Eye (tissue), 1 donor: ENCODE data around the gene PLCL1.

Experiments
- DNase-seq: peaks from one replicate; pipeline ENCODE4 v3.0.0-alpha.2; 2015

PLCL1 gene

DNA sequence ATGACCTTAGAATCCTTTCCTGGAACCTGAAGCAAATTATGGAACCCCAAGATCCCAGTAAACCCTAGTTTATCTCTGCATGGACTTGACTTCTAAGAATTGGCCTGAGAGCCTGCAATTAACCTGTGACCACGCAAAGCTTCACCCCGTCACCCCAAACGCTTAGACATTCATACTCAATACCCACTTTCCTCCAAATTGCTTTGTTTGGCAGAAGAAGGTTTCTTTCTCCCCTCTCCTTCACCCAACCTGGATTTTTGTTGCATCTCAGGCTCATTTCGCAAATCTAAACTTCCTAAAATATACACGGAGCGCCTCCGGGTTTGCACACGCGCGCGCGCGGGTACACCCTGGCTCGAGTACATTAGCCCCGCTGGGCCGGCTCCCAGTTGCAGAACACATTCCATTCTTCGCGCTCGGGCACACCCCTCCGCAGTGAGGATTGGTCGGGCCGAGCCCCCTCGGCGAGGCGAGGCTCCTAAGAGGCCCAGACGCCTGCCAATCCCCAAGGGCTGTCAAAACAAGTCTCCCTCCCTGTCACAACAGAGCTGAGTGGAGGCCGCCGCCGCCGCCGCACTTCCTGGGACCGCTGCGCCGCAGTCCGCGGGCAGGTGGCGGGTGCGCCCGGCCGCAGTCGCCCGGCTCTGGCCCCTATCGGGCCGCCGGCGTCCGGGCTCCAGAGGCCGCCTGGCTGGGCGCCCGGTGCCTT, at the start of gene PLCL1:
TSS of gene PLCL1 (plus strand) at position 545 of the 709 bp plus-strand sequence.
- DNase-seq = peak; percentile 95

DNA sequence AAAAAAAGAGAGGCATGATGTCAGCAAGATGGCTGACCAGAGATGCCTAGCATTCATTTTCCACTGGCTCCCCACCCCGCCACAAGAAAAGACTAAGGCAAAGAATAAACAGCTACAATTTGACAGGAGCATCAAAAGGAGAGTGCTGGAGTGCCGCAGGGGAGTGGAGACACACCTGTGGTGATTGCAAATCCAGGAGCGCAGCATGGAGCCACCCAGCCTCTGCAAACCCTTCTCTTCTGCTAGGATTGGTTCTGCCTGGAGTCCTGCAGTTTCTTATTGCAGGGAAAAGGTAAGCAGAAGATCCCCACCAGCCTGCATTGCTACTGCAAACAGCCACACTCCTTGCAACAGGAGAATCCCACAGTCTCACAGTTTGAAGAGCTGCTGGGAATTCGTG, 45.4 kb upstream of the PLCL1 start:
- no peak for DNase-seq

DNA sequence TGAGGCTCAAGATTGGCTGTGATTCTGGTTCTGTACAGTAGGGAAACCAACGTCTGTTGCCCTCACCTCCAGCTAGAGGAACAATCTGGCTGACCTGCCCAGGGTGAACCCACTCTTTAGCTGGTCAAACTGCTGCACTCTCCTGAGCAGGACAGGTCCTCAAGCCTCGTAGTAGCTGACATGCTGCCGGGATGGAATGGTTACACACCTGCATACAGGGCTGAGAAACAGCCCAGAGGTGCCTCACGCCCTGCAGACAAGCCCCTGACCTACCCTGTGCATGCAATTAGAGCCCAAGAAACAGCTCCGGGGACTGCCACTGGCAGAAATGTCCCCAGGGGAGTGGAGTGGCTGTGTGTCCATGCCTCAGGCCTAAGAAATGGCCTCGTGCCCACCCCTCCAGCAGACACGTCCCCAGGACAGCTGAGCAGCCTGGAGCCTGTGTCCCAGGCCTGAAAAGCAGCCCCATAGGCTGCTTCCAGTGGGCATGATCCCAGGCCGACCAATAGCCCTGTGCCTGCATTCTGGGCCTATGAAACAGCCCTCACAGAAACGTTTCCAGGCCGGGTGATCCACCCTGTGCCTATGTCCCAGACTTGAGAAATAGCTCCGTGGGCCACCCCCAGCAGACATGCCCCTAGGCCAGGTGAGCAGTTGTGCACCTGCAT, 44.6 kb upstream of the PLCL1 start:
- no peak for DNase-seq

DNA sequence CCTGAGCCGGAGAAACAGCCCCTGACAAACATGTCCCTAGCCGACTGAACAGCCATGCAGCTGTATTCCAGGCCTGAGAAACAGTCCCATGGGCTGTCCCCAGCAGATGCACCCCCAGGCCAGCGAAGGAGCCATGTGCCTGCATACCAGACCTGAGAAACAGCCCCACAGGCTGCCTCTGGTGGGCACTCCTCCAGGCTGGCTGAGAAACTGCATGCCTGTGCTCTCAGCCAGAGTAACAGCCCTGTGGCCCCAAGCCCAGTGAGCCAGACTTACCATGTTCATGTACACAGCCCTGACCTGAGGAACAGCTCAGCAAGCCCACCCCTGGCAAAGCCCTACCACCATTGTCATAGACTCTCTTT, 44.1 kb upstream of the PLCL1 start:
- no peak for DNase-seq

DNA sequence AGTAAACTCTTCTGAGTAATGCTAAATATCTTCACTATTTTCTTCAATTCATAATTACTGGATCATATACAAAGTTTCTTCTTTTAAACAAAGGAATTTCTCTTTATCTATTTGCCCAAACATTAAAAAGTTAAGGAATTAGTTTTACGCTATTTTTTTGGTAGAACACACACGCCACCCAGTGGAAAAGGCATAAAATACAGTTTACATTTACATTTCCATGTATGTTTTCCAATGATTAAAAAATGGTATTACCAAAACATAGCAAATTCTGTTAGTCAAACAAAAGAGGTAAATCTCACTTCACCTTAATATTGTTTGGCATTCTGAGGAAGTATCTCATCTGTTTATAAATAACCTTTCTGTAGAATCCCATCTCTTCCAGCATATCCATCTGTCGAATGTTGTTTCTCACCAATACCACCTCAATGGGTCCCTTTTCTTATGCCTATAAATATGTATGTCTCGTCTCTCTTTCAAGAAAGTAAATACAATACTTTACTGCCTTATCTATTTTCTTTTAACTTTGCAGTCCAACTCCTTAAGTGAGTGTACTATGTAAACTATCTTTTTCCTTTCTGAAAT, 26.5 kb upstream of the PLCL1 start:
- DNase-seq = peak; percentile 64

DNA sequence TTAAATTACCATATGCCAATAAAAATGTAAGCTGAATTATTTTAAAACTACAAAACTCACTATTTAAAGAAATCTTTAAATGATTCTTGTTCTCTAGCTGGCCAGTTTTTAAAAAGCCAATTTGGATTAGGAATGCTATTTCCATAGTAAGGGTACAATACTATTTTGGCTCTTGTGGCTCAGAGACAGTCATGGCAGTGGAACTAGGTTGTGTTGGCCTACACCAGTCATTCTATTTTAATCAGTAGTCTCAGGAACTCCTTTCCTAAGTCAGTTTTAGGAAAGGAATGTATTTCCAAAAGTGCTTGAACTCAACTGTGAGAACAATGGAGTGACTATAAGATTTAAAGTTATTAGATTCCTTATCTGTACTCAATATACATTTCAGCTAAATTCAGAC, 25.1 kb upstream of the PLCL1 start:
- no peak for DNase-seq

DNA sequence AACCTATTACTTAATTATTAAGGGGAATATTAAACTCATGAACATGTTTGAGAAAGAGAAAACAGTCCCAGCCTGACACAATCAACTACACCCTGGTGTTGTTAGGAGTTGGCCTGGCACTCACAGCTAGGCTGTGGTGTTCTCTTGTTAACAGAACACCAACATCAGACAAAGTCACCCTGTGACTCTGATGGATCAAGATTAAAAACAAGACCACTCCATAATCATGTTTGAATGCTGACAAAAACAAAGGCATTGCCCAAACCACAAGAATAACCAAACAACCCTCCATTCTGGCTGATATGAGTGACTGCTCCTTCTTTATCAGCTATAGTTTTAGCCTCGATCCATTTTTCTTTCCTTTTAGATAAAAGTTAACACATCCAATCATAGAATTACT, 22.3 kb upstream of the PLCL1 start:
- DNase-seq = no peak

DNA sequence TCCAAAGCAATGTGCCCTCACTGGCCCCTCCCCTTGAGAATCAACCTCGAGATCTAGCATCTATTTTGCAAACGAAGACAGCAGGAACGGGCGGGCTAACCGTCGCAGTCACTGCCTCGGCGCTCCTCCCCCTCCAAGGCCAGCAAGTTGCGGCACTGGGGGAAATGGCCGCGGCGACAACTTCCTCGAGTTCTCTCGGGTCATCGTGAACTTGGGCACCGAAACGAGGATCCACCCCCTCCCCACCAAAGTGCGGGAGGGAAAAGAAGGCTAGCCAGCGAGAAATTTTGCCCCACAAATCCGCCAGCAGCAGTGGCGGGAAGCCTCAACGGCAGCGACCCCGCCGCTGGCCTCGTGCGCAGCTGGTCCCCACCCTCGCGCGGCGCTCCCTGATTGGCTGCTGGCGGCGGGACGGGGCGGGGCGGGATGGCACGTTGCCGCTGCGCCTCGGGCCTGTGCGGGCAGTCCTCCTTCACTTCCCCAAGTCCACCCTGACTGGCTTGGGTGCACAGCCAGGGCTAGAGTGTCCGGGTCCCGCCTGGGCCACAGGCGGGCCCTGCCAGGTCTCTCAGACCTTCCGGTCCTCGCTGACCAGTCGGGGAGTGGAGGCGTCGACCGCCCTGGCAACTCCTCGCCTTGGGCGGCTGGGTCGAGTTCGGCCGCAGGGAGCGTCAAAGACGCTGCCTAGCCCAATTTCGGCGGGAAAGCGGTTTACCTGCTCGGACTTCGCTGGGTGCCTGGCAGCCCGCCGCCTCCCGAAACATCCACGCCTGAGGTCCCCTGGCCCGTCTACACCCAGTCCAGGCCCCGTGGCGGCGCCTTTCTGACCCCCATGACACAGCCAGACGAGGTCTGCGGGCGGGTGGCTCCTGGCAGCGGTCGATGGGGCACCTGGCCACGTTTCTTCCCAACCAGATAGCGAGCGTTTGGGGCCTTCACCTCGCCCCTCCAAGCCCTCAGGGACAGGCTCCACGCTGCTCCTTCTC, 19.1 kb upstream of the PLCL1 start, which contains the start of gene BOLL:
TSS of gene BOLL (minus strand) at position 364 of the 986 bp plus-strand sequence. CDS start 3,469 bp downstream, outside the sequence.
- DNase-seq = no peak

DNA sequence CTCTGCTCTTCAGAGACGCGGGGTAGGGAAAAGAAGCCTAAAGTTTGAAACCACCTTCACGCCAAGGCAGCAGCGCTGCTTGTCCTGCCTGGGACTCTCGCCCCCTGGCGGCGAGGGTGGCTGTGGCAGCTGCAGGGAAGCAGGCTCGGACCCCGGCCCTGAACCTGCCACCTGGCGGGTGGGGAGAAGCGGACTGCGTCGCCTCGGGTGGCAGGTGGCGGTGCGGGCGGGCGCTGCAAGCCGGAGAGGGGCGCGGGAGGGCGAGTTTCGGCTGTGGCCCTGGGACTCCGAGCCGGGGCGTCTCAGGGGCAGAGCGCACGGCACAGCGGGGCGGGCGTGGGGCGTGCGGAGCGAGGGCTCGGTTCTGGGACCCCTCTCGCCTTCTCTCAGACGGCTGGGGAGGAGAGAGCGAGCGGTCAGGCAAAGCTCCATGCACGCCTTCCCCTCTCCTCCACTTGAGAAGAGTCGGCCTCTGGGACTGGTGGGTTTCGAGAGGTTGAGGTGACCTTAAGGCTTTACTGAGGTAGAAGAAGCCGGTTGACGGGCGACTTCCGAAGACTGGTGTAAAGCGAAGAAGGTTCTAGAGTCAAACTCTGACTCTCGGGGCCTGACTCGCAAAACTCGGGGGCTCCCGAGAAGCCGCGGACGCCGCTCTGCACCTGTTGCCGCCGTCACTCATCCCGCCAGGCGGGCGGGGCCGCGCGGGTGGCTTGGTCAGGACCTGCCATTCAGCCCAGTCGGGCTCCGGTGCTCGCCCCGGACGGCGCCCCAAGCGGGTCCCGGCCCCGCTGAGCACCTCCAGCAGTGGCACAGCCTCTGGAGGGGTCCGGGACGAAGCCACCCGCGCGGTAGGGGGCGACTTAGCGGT, 18.1 kb upstream of the PLCL1 start:
- peak; percentile 75 for DNase-seq

DNA sequence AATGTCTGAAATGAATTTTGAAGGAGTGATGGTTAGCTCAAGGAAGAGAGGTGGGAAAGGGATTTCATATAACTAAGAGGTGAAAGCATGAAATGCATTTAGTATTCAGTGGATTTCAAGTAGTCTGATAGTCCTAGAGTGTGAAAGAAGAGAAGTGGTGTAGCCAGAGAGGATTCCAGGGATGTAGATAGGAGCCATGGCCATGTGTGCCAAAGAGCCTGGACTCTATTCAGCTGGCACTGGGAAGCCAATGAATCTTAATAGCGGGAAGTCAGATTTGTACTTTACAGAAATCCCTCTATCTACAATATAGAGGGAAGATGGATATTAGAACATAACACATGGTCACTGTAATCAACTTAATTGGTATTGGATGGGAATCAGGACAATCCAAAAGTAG, 10.9 kb upstream of the PLCL1 start:
- DNase-seq = no peak

DNA sequence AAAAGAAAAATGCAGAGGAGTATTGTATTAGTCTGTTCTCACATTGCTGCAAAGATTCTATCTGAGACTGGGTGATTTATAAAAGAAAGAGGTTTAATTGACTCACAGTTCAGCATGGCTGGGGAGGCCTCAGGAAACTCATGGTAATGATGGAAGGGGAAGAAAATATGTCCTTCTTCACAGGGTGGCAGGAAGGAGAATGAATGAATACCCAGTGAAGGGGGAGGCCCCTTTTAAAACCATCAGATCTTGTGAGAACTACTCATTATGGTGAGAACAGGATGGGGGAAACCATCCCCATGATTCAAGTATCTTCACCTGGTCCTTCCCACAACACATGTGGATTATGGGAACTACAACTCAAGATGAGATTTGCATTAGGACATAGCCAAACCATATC, 9.1 kb upstream of the PLCL1 start:
- no peak for DNase-seq

DNA sequence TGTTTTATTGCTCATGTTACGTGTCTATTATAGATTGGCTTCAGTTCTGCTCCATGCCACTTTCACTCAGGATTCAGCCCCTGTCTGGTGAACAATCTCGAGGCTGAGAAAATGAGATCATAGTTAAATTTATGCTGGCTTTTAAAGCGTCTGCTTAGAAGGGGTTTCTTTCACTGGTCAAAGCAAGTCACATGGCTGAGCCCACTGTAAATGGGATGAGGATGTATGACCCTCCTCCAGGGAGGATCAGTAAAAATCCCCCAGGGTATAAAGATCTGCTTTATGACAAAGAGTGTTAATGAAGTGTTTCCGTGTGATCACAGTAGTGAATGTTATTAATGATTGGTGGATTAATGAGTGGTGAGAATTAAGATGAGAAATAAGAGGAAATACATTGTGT, 6.2 kb upstream of the PLCL1 start:
- DNase-seq = peak; percentile 51

DNA sequence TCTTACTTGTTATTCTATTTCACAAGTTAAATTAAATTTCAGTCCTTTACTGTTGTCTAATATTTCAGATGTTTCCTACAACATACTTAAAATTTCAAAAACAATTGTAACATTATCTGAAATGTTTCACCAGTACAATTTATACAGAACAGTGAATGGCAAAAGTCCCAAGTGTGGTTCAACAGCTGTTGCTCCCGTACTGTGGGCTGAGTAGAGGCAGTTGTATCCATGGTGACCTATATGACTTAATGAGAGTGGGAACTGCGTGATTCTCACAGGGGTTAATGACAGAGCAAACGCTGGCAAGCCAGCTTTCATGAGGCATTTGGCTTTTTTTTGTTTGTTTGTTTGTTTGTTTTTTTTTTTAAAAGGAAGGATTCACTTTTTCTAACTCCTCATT, 5.3 kb upstream of the PLCL1 start:
- peak; percentile 56 for DNase-seq

DNA sequence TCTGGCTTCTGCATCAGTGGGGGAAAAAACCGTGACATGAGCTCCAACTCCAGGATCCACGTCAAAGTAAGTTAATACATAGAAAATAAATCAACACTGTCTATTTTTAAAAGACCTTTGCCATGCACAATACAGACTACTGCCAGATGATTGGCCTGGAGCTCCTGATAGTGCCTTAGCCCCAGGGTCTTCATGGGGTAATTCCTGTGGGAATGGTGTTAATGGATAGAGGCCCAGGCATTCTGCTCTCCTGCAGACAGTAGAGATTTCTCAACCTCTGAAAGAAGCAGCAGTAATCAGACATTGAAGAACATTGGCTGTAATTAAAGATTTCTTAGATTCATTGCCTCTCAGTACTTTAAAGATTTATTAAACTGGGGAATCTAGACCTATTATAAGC, 4.3 kb upstream of the PLCL1 start:
- DNase-seq = peak; percentile 63

DNA sequence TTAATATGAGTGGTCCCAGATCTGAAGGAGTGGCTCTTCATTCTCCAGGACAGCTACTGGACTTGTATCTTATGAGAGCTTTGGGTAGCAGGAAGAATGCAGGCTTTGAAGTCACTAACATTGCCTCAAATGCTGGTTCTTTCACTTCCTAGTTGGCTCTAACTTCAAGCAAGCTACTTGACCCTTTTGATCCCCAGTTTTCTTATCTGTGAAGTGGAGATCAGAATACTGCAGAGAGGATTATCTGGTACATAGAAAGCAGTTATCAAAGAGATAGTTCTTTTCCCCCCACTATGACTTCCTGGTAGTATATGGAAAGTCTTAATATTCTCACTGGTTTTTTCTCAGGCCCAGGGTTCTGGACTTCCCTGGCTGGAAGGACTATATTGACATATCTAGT, 3.4 kb upstream of the PLCL1 start:
- no peak for DNase-seq

DNA sequence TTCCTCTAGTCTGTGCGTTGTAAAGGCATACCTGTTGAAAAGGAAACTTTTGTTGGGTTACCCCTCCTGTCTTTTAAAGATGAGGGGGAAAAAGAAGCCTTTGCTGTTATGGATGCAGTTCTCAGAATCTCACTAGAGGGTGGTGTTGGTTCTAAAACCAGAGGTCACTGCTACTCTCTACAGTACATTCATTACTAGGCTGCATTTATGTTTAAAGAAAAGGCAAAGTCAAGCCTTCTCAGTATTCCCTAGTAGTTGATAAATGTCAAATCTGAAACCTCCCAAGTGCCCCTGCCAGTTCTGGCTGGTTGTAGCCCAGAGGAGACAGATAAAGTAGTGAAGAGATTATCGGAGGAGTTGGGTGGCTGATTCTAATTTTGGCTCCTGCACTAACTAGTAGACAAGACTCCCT, 1.4 kb upstream of the PLCL1 start:
- peak; percentile 86 for DNase-seq

DNA sequence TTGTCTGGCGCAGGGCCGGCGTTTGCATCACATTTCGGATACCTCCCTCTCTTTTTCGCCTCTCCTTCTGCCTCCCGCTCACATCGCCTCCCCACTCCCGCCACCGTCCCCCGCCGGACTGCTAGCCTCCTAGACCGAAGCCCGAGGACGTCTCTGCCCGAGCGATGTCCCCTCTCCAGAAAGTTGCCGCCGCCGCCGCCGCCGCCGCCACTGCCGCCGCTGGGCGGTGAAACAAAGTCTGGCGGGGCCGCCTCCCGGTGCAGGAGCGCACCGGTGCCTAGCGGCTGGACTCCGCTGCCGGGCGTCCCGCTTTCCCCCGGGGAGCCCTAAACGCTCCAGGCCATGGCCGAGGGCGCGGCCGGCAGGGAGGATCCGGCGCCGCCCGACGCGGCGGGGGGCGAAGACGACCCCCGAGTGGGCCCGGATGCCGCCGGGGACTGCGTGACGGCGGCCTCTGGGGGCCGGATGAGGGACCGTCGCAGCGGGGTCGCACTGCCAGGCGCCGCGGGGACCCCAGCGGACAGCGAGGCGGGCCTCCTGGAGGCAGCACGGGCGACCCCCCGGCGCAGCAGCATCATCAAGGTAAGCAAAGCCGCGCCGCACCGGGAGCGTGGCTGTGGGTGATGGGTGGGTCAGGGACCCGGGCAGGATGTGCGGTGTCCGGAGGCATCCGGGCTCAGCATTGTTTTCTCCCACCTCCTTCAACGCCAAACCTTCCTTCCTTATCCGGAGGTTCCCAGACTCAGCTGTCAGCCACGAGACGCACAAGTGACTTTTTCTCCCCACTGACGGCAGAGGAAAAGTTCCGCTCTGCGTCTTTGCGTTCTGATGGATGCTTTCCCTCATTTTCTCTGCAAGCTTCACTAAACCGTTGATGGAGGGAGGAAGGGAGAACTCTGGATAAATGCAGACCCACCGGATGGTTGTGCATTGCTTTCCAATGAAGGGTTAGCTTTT, 643 bp downstream of the PLCL1 start:
- peak; percentile 67 for DNase-seq

DNA sequence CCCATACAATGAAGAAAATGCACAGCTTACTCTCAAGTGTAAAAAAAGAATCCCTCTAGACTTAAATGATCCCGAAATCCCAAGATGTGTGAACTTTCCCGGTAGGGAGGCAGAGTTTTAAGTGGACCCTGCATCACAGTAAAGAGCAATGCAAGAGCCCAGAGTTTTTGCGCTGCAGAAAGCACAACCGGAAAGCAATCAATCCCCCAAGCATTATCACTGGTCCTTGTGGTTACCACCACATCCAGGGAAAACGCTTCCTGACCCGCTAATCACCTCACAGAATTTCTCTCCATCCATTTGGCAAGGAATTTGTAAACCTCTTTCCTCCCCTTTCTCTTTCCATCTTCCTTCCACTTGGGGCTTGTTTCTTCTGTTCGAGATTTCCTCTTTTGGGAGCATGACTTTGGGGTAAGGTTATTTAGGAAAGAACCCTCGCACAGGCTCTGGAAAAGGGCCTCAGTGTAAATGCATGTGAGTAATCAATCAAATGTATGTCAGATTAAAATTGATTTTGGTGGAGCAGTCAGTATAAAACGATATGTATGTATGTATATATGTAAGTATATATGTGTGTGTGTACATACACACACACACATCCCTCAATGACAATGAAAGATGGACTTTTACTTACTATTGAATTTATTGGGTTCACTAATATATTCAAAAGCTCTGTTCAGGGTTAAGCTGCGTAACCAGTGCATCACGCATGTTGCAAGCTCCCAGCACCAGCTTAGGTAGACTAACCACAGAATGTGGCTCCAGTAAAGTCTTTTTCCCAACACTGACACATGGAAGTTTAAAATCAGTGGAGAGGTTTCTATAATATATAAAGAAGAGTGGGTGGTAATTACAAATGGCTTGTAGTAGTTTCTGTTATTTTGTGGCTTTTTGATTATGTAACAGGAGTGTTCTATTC, 1.6 kb downstream of the PLCL1 start:
- no peak for DNase-seq

DNA sequence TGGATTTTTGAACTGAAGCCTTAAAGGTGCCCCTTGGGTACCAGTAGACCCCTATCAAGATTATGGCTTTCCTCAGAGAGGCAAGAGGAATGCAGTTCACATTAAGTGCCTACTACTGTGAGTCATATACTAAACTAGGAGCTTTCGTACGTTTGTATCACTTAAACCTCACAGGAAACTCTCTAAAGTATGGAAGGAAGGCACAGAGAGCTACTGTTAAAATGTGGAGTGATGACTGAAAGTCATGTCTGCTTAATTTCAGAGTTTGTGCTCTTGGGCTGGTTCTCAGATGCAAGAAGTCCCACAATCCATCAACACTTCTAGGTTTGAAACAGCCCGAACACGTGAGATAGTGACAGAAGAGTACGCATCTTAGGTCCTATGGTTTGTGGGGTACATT, 4.7 kb downstream of the PLCL1 start:
- no peak for DNase-seq

DNA sequence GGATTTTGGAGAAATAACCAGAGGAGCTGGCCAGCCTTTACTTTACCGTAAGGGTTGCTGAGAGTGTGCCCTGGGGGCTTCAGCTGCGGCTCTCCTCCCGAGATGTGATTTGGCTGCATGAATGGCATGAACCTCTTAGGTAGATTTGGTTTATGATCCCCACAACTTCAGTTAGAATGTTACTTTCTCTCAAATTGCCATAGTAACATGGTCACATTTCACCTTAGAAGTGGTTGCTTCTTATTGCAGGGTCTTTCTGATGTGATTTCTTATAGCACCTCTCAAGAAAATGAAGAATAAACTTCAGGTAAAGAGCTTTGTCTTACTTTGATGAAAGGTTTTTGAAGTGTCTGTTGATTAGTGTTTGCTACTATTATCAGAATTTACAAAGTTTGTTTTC, 5.6 kb downstream of the PLCL1 start:
- no peak for DNase-seq
